ENCODE results near the gene MID1IP1.

DNA sequence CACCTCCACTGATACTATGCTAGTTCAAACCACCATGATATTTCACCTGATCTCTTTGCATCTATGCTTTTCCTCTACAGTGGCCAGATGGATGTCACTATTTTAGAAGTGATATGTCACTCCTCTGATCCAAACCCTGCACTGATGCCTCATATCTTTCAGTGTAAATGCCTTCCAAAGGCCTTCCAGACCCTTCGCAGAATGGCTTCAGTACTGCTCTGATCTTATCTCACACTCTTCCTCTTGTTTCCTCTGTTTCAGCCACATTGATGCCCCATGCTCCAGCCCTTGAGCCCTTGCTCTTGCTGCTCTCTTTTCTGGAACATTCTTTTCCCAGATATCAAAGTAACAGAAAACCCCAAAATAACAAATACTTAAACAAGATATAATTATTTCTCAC, 17.9 kb downstream of the MID1IP1 start:
- TF ChIP-seq, protein P1, sequence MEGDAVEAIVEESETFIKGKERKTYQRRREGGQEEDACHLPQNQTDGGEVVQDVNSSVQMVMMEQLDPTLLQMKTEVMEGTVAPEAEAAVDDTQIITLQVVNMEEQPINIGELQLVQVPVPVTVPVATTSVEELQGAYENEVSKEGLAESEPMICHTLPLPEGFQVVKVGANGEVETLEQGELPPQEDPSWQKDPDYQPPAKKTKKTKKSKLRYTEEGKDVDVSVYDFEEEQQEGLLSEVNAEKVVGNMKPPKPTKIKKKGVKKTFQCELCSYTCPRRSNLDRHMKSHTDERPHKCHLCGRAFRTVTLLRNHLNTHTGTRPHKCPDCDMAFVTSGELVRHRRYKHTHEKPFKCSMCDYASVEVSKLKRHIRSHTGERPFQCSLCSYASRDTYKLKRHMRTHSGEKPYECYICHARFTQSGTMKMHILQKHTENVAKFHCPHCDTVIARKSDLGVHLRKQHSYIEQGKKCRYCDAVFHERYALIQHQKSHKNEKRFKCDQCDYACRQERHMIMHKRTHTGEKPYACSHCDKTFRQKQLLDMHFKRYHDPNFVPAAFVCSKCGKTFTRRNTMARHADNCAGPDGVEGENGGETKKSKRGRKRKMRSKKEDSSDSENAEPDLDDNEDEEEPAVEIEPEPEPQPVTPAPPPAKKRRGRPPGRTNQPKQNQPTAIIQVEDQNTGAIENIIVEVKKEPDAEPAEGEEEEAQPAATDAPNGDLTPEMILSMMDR (IDR thresholded peaks at IDR 0.05) = no peak
- TF ChIP-seq POLR2A (IDR thresholded peaks at IDR 0.05) = no peak
- TF ChIP-seq EP300 (IDR thresholded peaks at IDR 0.05) = no peak

Measured in ovary (tissue), 3 donors.